Left cardiac atrium (tissue), 4 donors: ENCODE results near the gene SCUBE1. TPM values are rescaled to one million over a fixed set of nuclear protein-coding genes. Genes with fewer than 3 reads are reported as not detected.

Source experiments
- ATAC-seq, 2 donors: fragments of 200-7000 bp; cut with Tn5 transposase; one replicate each; pipeline ENCODE4 v1.9.1; 2020; ENCODE audit warnings: mild to moderate bottlenecking in 2 of 2, moderate library complexity in 2 of 2
- DNase-seq: peaks from one replicate; pipeline ENCODE4 v3.0.0-alpha.2; 2020
- intact Hi-C, 2 donors: fragments of 100-400 bp; cut with DNase I; formaldehyde crosslinking; loops; one replicate each; pipeline versions ENCODE4 v1.14.1 to v1.15.1; 2022 to 2023
- total RNA-seq, 2 donors: library from RNA; stranded (reverse); fragmentation: NEBNext Ultra II Directional; extraction: Animal tissue kit (Norgen Biotek cat#: 25700); gene quantifications; one replicate each; pipeline ENCODE4 v1.2.1, GENCODE V29; 2021
- donor health status: DM: no; HTN: yes; CAD: no.
- donor health status: DM: no; HTN: yes; CAD: no; lungs with severe emphysema.
- donor health status: DM: yes; HTN: yes; CAD: no.
- donor health status: Dilated cardiomyopathy.

SCUBE1 gene
- total RNA-seq, 2 donors from 2014 or later = 0.97 to 3.3 TPM

DNA sequence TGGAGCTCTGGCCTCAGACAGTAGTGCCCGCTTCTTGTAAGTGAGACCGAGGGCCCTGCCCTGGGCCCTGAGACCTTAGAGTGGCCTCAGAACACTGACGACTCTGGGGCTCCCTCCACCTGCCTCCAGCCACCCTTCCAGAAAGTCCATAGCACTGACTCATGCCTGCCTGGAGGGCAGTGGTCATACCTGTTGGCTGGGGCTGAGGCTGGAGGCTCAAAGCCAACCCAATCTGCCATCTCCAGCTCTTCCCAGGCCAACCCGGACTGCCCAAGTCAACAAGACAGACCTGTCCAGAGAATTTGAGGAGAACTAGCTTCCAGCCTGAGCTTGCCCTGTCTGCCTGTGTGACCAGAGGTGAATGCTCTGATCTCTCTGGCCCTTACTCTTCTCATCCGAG, 89.3 kb downstream of the SCUBE1 start:
- no peak for ATAC-seq
- intact Hi-C loops = no loop called here
- no peak for DNase-seq

DNA sequence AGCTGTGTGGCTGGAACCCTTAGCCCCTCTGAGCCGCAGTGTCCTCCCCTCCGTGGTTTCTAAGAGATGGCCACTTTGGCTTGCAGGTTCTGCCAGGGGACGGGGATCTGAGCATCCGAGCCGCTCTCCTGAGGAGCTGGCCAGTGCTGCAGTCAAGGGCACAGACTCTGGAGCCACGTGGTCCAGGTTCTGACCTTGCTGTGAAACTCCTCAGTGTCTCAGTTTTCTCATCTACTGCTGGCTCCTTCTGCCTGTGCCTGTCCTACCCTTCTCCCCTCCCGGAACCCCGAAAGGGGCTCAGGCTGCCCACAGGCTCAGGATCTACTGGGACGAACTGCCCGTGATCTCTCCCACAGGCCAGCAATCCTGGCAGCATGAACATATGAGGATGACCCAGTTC, 90.9 kb downstream of the SCUBE1 start:
- no peak for DNase-seq
- no peak for ATAC-seq
- intact Hi-C loops = no loop called here

DNA sequence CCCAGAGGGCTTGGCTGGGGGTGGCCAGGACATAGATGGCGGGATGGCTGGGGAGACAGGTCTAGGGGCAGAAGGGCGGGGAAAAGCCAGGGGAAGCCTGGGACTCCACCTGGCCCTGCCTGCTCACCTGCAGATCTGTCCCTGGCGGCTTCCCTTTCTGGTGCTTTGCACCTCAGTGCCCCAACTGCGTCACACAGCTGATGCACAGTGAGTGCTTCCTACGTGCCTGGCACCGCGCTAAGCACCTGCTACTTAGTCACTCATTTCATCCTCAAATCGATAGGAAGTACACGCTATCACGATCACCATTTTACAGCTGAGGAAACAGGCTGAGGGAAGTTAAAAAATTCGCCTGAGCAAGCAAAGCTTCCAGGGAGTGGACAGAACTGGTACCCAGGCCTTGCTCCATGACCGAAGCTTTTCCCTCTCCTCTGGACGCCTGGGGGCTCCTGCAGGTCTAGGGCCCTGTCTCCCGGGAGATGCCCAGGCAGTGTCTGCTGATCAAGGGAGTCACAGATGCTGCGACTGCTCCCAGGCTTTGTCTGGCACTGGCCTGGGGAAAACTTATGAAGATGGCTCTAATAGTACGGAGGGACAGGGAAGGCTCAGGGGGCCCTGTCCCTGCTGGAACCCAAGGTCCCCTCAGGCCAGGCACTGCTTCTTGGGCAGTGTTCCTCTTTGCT, 93.2 kb downstream of the SCUBE1 start:
- intact Hi-C loops = no loop called here
- DNase-seq = no peak
- no peak for ATAC-seq

DNA sequence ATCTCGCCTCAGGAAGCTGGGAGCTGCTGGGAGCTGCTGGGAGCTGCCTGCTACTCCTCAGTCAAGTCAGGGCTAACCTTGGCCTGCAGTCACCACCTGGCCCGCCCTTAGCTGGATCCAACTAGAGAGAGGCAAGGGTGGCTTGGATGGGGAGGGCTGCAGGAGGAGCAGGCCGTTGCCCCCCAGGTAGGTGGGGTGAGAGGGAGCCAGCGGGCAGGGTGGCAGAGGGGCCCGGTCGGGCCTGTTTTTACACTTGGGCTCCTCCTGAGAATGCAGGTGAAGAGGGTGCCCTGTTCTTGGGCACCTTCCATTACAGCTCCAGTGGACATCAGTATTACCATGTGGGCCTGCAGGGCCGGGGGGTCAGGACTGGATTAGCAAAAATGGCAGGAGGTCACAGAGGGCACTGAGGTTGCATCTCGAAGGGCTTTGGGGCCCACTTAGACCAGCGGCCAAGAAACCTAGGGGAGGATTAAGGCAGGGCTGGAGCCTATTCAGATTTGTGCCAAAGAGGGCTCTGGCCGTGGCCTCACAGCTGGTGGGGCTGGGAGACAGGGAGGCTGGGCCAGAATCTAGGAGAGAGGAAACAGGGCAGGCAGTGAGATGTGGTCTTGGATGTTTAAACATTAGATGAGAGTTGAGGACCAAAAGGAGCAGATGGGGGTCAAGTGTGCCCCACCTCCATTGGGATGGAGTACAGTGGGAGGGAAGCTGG, 95.5 kb downstream of the SCUBE1 start:
- no peak for DNase-seq
- ATAC-seq = no peak
- intact Hi-C loops = no loop called here

DNA sequence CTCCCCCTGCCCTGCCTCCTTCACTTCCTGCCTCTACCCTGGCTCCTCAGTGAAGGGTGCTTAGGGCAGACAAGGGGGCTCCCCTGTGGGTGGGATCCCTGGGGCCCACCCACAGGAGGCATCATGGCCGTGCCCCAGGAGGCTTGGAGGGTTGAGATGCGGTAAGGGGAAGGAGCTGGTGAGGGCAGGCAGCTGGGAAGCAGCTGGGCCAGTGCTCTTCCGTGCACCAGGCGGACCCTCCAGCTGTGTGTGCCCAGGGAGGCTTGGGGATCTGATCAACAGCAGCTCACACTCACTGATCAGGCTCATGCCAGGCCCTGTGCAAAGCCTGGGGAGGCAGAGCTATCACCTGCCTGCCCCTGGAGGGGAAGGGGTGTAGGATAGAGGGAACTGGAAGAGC, 97.0 kb downstream of the SCUBE1 start:
- intact Hi-C loops = no loop called here
- ATAC-seq (no peak), DNase-seq (no peak)

DNA sequence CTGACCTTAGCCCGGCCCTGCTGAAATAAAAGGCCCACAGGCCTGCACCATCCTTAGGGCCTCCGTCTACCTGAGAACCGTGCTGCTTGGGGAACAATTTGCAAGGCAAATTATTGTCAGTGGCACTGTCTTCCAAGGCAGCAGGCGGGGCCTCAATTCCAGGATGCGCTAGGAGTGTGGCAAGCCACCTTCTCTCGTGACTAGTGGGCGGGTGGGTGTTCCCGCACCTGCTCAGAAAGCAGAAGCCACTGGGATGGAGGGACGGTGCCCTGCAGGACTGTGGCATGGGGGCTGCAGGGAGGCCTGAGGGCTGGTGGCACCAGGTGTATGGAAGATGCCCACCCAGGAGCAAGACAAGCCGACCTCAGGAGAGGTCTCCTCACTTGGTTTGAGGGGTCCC, 97.5 kb downstream of the SCUBE1 start:
- no peak for ATAC-seq
- DNase-seq = no peak
- intact Hi-C loops = no loop called here

DNA sequence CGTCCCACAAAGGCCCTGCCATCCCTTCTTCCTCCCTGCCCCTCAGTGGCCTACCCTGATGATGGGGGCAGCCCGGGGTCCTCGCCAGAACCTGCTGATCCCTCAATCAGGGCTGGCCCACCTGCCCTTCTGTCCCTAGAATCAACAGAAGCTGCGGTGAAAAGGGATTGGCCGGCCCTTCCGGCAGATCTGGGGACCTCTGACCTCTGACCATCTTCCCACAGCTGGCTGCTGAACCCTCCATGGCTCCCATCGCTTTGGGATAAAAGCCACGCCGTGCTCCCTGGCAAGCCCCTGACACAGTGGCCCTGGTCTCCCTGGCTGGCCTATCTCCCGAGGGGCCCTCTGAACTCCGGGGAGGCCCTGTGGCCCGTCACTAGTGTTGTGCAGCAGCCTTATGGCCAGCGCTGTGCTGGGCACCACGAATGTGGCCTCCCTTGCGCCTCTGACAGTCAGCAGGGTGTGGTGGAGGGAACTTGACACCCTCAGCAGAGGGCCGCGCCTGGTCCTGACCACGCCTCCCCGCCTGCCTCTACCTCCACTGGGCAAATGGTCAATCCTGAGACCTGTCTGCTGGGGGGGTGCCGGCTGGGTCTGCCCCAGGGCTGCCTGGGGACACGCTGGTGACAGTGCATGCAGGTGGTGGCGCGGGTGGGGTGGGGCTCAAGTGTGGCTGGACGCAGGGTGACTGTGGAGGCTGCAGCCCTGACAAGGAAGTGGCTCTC, 98.2 kb downstream of the SCUBE1 start:
- intact Hi-C loops = no loop called here
- DNase-seq (no peak), ATAC-seq (no peak)

DNA sequence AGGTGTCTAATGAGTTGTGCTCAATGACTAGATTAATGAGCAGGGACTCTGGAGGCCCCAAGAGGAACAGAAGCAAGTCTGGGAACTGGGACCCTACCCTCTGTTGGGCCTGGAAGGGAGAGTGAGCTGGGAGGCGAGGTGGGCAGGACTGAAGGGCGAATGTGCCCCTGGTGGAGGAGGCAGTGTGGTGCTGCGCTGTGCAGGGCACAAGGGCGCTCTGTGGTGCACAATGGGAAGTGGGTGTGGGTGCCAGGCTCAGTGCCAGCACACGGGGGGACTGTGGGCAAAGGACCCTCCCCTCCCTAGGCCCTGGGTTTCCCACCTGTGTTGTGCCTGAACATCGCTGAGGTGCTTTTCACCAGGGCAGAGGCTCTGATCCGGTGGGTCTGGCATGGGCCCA, 98.8 kb downstream of the SCUBE1 start:
- DNase-seq = no peak
- intact Hi-C loops = no loop called here
- no peak for ATAC-seq

DNA sequence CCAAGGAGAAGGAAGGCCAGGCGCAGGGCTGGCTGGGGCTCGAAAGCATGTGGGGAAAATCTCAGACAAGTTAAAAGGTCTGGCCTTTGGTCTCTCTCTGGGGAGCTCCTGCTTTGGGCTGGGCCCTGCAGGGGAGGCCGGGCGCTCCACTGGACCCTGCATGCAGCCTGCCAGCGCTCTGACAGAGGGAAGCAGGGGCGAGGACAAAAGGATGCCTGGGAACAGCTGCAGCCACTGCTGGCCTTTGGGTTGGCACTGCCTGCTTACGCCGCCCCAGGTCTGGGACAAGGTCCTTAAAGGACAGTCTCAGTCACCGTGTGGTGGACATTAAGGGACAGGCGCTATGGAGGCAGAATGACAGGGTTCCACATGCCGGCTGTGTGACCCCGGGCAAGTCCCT, 99.8 kb downstream of the SCUBE1 start:
- intact Hi-C loops = no loop called here
- ATAC-seq (no peak), DNase-seq (no peak)

DNA sequence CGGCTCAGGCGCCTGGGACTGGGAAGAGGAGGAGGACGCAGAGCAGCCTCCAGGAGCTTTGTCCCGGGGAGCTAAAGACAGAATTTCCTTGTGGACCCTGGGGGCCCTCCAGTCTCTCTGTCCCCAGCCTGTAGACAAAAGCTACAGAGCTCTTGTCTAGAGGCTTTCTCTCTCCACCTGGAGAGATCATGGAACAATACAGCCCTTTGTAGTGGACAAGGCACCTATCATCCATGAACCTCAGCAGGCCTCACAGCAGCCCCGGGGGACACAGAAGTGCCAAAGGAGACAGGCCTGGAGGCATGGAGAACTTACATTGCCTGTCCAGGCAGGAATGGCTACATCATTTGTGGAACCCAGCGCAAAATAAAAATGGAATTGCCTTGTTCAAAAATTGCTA, 100.5 kb downstream of the SCUBE1 start:
- intact Hi-C loops = no loop called here

DNA sequence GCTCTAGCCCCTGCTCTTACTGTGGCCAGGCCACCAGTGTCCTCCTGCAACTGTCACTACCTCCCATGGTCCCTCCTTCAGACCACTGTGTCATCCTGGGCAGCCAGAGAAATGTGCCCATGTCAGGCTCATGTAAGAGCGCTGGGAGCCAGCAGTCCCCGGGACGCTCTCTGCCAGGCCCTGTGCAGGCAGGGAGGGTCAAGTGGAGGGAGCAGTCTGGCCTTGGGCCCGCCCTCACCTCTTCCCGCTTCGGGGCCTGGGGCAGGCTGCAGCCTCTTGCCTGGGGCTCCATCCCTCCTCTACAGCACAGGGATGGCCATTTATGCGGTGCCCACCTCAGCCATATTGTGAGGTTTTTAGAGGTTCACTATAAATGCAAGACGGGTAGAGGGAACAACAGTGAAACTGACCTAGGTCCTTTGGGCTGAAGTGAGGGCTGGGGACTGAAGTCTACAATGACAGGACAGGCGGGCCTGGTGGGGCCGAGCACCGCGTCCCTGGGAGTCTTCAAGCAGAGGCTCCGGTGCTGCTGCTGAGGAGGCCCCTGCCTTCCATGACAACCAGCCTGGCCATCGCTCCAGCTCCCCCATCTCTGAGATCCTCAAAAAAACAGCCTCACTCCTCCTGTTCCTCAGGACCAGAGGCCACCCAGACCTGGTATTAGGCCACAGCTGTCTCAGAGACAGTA, 101.3 kb downstream of the SCUBE1 start:
- DNase-seq (no peak), ATAC-seq (peak in 1 of 2 donors; percentile 10)
- intact Hi-C loops = no loop called here

More for the DNA sequence above, 100.5 kb downstream of the SCUBE1 start:
- DNase-seq (no peak), ATAC-seq (no peak)

DNA sequence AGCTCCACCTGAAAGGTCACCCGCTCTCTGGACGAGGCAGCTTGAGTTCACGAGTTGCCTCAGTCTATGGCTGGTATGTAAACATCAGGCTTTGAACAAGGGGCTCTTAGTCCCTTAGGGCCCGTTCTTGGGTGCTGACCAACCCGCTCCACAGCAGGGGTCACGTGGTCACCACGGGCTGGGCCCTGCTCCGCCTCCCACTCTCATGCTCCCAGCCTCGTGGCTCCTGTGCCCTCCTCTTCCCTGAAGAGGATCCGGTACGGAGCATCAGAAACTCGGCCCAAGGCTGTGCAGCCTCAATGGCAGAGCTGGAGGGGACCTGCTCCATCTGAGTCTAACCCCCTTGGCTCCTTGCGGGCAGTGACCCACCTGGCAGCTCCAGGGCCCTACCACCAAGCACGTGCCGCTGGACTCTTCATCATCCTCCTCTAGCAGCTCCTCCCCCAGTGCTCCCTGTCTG, 102.0 kb downstream of the SCUBE1 start:
- ATAC-seq = no peak

DNA sequence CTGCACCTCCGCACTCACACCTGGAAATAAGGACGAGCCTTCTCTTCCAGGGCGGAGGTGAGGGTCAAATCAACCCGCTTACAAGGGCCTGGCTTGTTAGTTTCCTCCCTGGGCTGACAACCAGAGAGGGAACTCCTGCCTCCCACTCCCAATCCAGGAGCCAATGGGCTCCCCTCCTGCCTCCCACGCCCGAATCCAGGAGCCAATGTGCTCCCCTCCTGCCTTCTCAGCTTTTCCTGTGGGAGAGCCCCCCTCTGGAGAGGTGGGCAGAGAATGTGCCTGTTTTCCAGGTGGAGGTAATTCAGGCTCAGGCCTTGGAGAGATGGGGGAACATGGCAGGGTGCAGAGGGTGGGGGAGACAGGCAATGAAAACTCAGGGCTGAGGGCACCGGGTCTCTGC, 102.6 kb downstream of the SCUBE1 start:
- intact Hi-C loops = no loop called here
- ATAC-seq = no peak
- DNase-seq = no peak

More for the DNA sequence above, 102.0 kb downstream of the SCUBE1 start:
- DNase-seq = no peak
- intact Hi-C loops = no loop called here

DNA sequence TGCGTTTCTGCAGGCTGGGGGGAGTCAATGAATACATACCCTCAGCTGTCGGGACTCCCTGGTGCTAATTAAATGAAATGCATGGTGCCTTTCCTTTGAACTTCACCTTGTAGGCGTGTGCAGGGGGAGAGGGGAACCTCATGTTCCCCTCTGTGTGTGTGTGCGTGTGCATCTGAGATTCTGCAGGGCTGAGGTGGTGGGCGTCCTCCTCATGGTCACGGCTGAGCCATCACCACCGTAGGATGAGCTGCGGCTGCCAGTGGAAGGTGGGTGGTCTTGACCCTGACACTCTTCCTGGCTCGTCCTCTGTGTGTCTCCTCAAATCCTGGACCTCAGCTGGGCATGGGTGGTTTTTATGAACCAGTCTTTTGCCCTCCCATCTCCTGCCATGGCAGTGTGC, 103.2 kb downstream of the SCUBE1 start:
- DNase-seq = no peak
- intact Hi-C loops = no loop called here
- no peak for ATAC-seq

DNA sequence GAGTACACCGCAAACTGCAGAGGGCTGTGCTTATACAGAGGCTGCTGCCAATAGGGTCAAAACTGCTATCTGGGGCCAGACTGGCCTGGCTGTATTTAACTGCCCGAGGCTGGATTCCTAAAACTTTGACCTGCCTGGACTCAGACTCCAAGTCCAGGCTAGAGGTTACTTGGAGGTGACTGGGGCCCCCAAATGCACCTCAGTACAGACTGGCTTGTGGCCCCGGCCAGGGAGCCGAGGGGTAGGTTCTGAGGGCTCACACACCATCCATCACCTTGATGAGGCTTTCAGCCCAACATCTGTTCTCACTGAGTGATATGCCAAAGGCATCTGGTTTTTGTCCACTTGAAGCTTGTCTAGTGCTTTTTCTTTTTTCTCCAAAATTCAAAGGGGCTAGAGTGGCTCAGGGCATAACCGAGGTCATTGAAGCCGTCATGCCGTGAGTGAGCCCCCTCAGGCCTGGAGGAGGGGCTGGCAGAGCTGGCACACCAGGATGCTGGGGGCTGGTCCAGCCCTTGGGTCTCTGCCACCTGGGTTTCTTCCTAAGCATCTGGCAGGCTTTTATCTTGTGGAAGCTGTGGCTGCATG, 103.9 kb downstream of the SCUBE1 start:
- no peak for DNase-seq
- intact Hi-C loops = no loop called here
- peak; percentile 16 to 28 for ATAC-seq

DNA sequence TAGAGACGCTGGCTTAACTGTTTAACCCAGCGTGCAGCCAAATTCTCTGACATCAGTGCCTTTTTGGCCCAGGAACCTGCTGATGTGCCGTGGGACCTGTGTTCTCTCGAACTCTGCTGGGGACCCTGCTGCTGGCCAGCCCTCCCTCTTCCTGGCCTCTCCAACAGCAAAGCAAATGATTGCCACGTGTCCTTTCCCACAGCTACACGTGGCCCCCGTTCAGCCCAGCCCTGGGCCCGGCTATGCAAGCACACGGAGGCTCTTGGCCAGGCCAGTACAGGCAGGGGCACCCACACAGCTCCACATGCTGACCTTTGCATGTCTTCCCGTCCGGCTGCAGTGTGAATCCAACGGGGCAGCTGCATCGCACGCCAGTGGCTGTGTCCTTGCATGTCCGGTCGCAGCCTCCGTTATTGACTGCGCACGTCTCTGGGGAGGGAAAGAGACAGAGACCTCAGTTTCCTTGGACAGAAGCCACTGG, 104.6 kb downstream of the SCUBE1 start:
- ATAC-seq (peak; percentile 3 to 69), DNase-seq (peak; percentile 34)
- intact Hi-C loops = no loop called here

DNA sequence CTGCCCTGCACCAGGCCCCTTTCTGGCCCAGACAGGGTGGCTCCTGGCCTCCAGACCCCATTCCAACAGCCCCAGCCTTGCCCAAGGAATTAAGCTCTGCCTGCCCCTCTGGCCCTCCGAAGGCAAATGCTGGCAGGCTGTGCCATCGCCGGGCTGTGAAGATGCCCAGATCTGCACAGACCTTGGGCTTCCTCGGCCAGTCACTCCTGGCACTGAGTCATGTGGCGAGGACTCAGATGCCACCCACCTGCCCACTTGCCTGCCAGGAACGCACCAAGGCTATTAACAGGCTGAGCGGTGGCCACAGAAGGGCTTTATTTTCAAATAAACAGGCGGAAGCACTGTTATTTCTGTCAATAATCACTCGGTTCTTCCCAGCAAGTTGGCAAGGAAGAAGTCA, 105.9 kb downstream of the SCUBE1 start:
- ATAC-seq (peak in 1 of 2 donors; percentile 3), DNase-seq (no peak)
- intact Hi-C loops = no loop called here

DNA sequence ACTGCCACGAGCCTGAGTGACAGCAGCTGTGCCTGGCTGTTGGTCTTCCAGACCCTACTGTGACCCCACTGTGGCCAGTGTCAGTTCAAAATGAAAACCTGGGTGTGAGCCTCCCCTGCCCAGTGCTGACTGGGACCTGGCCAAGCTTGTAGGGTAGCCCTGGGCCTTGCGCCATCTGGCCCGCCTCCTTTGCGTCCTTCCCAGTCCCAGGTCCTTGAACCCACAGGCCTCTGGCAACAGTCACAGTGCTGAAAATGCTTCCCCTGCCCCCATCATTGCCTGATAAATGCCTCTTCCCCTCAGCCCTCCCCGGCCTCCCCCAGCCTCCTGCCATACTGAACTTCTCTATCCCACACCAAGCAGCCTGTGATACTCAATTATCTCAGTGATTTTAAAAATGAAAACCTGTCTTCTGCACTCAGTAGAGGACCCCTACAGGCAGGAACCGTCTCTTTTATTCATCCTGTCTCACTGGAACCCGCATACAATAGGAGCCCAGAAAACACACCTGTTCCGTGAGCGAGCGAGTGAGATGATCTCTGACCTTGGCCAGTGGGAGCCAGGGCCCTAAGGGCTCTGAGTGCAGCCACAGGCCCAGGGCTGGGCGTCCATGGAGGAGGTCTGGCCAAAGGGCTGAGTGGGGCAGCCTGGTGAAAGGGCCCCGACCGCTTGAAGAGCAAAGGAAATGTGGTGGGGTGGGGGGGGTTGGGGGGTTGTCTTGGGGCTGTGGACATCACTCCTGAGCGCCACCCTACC, 106.6 kb downstream of the SCUBE1 start:
- DNase-seq = peak; percentile 54

More for the DNA sequence above, 106.6 kb downstream of the SCUBE1 start:
- ATAC-seq = peak; percentile 78 to 80
- intact Hi-C loops = no loop called here
